Activated T-helper 17 cell treated with anti-CD3 and anti-CD28 coated beads, Interleukin-2, amount 50 U/mL, for 72 hours (primary cell): ENCODE data around the gene EPHA7. TPM values are rescaled to one million over a fixed set of nuclear protein-coding genes. Genes with fewer than 3 reads are reported as not detected.

ENCODE experiments used
- ATAC-seq: fragments of 150-1000 bp; cut with Tn5 transposase; replicated peaks from 2 replicates; pipeline ENCODE4 v1.10.0; 2021; ENCODE audit warnings: mild to moderate bottlenecking, moderate library complexity
- H3K27ac Mint-ChIP-seq: one replicate; pipeline ENCODE4 v1.8.0; 2022; ENCODE audit warnings: mixed read lengths
- H3K27me3 Mint-ChIP-seq: one replicate; pipeline ENCODE4 v1.8.0; 2022; ENCODE audit warnings: mixed read lengths
- H3K36me3 Mint-ChIP-seq: one replicate; pipeline ENCODE4 v1.8.0; 2022; ENCODE audit warnings: low read depth, mild to moderate bottlenecking, mixed read lengths
- H3K4me1 Mint-ChIP-seq: one replicate; pipeline ENCODE4 v1.8.0; 2022; ENCODE audit warnings: mixed read lengths
- H3K4me3 Mint-ChIP-seq: one replicate; pipeline ENCODE4 v1.8.0; 2022; ENCODE audit warnings: mild to moderate bottlenecking, mixed read lengths
- H3K9me3 Mint-ChIP-seq: one replicate; pipeline ENCODE4 v1.8.0; 2022; ENCODE audit warnings: mixed read lengths
- total RNA-seq, 2 donors: library from RNA; stranded (reverse); gene quantifications; one replicate each; pipeline ENCODE4 v1.2.3, GENCODE V29; 2022

The EPHA7 gene
- total RNA-seq: not detected

DNA sequence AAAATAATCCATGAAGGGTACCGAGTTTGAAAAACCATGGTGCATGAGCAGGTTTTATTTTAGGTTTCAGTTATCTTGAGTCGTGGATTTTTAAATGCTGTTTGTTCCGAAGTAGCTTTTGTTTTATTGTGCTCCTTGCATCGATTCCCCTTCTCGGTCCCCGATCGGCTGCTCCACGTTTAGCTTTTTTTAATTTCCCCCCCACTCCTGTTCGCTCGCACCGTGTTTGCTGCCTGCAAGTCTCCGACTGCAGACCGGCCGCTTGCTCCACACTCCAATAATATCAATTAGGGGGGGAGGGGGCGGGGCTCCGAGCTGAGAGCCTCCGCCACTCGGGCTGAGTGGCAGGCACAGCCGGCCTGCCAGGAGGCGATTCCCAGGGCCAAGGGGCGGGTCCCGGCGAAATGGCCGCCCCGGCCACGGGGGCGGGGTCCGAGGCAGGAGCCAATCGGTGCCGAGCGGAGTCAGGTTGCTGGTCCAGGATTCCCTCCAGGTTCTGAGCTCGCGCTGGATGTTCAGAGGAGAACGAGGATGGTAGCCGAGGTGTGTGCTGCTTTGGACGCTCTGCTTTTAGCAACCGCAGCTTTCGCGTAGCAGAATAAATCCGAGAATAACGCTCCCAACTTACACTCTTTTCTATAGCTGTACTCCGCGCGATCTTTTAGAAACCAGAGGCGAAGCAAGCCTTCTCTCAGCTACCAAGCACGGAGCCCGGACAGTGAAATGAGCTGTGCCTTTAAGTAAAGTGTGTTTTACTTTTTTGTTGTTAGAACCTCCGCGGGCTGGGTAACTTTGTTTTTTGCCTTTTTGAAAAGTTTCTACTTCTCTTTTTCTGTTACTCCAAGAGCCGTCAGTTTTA is at the start of gene EPHA7:
EPHA7 (minus strand) TSS at position 256 of the 859 bp plus-strand sequence; CDS start at position 38, 218 bp downstream.
- H3K27ac Mint-ChIP-seq: no peak within 1 kb of the TSS
- H3K27me3 Mint-ChIP-seq: peaks cover 44% of the 10 kb centered on the region
- no peaks in the 10 kb centered on the region for H3K4me1 Mint-ChIP-seq

DNA sequence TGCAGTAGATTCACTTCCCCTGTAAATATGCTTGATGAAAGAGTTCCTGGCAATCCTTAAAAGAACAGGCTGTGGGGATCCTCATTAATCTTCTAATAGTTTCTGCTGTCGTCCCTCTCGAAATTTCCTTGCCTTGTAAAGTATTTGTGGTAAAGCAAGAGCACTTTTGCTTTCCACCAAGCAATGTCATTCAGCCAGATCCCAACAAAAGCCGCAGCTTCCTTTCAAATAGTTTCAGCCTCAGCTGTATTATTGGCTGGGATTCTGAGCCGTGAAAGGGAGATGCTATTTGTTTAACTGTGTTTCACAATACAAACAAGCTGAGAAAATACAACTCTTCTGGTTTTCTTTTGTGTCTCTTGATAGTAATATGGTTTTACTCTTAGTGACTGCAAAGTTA is 48.9 kb upstream of the EPHA7 start:
- peaks cover 14% of the 10 kb centered on the region for H3K9me3 Mint-ChIP-seq
- no peaks in the 10 kb centered on the region for H3K4me1 Mint-ChIP-seq
- no peak overlapping the region for H3K27ac Mint-ChIP-seq
- no peaks in the 10 kb centered on the region for H3K36me3 Mint-ChIP-seq
- no peaks in the 10 kb centered on the region for H3K27me3 Mint-ChIP-seq
- no peak for ATAC-seq
- H3K4me3 Mint-ChIP-seq: no peak overlapping the region

More for the DNA sequence above, at the start of gene EPHA7:
- H3K9me3 Mint-ChIP-seq: no peaks in the 10 kb centered on the region
- ATAC-seq: peak; percentile 69
- no peaks in the 10 kb centered on the region for H3K36me3 Mint-ChIP-seq
- peak within 1 kb of the TSS; percentile 68 for H3K4me3 Mint-ChIP-seq

DNA sequence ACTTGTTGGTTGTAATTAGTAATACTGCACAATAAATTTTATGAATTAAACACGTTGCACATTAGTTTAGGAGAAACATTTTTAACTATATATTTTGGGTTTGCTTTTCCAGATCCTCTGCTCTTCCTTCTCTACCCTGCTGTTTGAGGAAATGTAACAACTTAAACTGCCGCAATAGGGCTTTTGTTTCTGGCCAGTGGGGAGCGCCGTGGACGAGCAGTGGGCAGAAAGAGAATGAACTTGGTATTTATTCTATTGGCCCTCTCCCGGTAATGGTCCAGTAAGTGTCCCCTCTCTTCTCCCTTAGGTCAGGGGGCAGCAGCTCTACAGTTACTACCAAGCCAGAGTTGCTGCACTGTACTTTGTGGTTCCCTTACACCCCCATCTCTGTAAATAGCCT is 35.2 kb upstream of the EPHA7 start:
- Mint-ChIP-seq H3K27me3 (no peaks in the 10 kb centered on the region), H3K4me3 (no peak overlapping the region), H3K4me1 (no peaks in the 10 kb centered on the region), H3K27ac (no peak overlapping the region), H3K36me3 (no peaks in the 10 kb centered on the region), H3K9me3 (peaks cover 15% of the 10 kb centered on the region)
- ATAC-seq: no peak

DNA sequence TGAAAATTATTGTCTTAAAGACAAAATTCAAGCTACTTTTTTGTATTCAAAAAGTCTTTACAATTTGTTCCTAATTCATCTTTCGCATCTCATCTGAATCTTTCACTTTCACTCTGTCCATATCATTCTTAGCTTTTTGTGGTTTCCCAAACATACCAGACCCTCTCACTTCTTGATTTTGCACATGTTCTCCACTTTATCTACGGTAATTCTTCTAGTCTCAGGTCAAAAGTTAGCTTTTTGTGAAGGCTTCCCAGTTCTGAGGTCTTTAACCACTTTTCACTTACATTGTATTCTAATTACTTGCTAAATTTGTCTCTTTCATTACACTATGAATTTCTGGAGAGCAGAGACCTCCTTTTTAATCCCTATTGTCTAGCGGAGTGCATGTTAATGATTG is 34.6 kb upstream of the EPHA7 start:
- no peak overlapping the region for H3K27ac Mint-ChIP-seq
- no peaks in the 10 kb centered on the region for H3K36me3 Mint-ChIP-seq
- no peaks in the 10 kb centered on the region for H3K4me1 Mint-ChIP-seq
- no peaks in the 10 kb centered on the region for H3K27me3 Mint-ChIP-seq
- H3K9me3 Mint-ChIP-seq: peaks cover 14% of the 10 kb centered on the region
- ATAC-seq: no peak
- no peak overlapping the region for H3K4me3 Mint-ChIP-seq

DNA sequence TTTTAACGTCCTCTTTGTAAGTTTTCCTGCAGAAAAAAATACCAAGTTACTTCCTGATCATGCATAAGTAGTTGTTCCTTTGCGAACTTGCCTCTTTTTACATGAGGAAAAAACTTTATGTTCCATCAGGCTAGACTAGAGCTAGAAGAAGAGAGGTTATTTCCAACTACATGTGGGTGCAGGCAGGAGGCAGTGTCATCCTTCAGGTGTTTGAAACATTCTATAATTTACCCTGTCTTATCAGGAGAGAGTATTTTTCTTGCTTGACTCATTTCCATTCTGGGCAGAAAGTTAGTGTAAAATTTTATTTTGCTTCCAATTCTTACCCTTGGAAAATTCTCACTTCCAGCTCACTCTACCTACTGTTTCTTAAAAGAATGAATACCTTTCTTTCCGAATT is 28.5 kb upstream of the EPHA7 start:
- Mint-ChIP-seq H3K4me3 (no peak overlapping the region), H3K9me3 (peaks cover 11% of the 10 kb centered on the region)
- ATAC-seq: no peak

DNA sequence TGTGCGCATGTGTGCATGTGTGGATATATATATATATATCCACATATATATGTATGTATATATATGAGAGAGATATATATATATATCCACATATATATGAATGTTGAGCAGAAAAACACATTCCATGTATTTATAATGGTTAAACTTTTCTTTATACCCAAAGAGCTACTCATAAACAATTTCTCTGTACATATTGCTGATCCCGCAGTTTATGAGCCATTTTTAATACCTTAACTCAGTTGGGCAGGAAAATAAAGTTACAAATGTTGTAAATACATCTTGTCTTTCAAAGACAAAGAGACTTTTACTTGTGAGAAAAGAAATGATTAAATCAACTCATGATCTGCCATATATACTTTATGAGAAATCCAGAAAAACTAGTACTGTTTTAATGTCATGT is 18.1 kb upstream of the EPHA7 start:
- ATAC-seq: no peak
- H3K4me3 Mint-ChIP-seq: no peak overlapping the region
- no peaks in the 10 kb centered on the region for H3K4me1 Mint-ChIP-seq
- no peaks in the 10 kb centered on the region for H3K36me3 Mint-ChIP-seq
- no peaks in the 10 kb centered on the region for H3K27me3 Mint-ChIP-seq
- H3K9me3 Mint-ChIP-seq: peaks cover 8% of the 10 kb centered on the region
- H3K27ac Mint-ChIP-seq: no peak overlapping the region

More for the DNA sequence above, 28.5 kb upstream of the EPHA7 start:
- Mint-ChIP-seq H3K36me3 (no peaks in the 10 kb centered on the region), H3K27me3 (no peaks in the 10 kb centered on the region), H3K4me1 (no peaks in the 10 kb centered on the region), H3K27ac (no peak overlapping the region)

- Mint-ChIP-seq H3K4me1 (no peaks in the 10 kb centered on the region), H3K27ac (no peak overlapping the region), H3K9me3 (peaks cover 11% of the 10 kb centered on the region), H3K27me3 (no peaks in the 10 kb centered on the region), H3K36me3 (no peaks in the 10 kb centered on the region), H3K4me3 (no peak overlapping the region)
- ATAC-seq: no peak
Measured at GRCh38 chr6:93433592-93433991, 14.2 kb upstream of the EPHA7 start.

DNA sequence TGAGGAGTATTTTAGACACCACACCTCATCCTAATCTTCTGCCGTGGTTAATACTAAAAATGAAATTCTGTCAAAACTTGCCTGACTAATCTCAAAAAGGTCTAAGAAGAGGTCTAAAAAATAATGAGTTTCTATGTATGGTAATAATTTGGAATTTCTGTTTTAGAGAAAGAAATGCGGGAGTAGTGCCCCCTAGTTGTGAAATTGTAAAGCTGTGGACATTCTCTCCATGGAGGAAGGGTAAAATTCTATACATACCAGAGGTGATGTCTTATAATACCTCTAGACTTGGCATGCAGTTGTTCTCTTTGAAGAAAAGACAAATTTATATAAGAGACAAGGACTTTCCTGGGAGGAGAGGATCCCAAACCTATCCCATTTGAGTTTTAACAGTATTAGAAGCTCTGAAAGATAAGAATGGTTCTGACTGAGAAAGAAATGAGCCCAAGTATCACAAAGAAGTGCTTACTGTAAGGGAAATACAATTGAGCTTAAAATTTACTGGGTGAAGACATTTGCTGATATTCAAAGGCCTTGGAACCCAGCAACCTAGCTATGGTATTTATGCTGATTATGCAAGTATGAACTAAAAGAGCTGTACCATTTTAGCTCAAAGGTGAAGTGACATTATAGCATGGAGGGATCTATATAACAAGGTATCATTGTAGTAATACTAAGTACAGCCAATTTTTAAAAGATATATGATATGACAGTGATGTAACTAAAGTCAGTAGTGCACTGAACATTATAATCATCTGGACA is 5.1 kb upstream of the EPHA7 start:
- peaks cover 3% of the 10 kb centered on the region for H3K9me3 Mint-ChIP-seq
- H3K4me1 Mint-ChIP-seq: no peaks in the 10 kb centered on the region
- no peak overlapping the region for H3K27ac Mint-ChIP-seq
- no peak for ATAC-seq
- H3K27me3 Mint-ChIP-seq: peaks cover 25% of the 10 kb centered on the region
- no peak overlapping the region for H3K4me3 Mint-ChIP-seq
- no peaks in the 10 kb centered on the region for H3K36me3 Mint-ChIP-seq

- Mint-ChIP-seq H3K4me1 (no peaks in the 10 kb centered on the region), H3K27ac (no peak overlapping the region)
- no peak for ATAC-seq
Measured at GRCh38 chr6:93423542-93423941, 4.2 kb upstream of the EPHA7 start.

DNA sequence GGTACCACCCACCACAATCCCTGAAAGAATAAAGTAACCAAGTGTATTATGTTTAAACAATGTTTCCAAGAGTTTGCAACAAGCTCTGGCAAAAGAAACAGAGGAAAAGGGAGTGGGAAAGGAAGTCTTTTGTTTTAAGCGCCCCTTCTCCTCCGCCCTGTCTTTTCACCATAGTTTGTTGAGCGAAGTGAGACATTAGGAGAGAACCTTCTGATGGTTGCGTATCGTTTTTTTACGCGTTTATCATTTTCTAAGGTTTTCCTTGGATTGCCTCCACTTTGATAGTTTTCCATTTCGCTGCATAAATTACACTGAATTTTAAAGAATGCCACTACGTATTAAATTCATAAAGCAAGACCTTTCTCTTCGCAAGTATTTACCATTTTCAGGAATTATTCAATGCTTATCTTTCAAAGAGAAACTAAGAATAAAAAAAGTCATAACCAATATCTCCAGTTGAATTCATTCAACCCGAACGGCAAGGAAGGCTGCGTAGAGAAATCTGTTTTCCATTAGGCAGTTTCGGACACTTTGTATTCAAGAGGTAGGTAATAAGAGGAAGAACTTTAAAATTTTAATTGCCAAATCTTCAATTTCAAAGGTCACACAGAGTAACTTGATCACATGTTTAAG is 920 bp upstream of the EPHA7 start:
- H3K36me3 Mint-ChIP-seq: no peaks in the 10 kb centered on the region
- H3K27me3 Mint-ChIP-seq: peaks cover 44% of the 10 kb centered on the region
- no peaks in the 10 kb centered on the region for H3K9me3 Mint-ChIP-seq
- no peak overlapping the region for H3K27ac Mint-ChIP-seq
- H3K4me1 Mint-ChIP-seq: no peaks in the 10 kb centered on the region
- no peak for ATAC-seq
- peak overlapping the region; percentile 68 for H3K4me3 Mint-ChIP-seq

More at GRCh38 chr6:93423542-93423941, 4.2 kb upstream of the EPHA7 start:
- Mint-ChIP-seq H3K9me3 (peaks cover 3% of the 10 kb centered on the region), H3K27me3 (peaks cover 29% of the 10 kb centered on the region), H3K4me3 (no peak overlapping the region), H3K36me3 (no peaks in the 10 kb centered on the region)

DNA sequence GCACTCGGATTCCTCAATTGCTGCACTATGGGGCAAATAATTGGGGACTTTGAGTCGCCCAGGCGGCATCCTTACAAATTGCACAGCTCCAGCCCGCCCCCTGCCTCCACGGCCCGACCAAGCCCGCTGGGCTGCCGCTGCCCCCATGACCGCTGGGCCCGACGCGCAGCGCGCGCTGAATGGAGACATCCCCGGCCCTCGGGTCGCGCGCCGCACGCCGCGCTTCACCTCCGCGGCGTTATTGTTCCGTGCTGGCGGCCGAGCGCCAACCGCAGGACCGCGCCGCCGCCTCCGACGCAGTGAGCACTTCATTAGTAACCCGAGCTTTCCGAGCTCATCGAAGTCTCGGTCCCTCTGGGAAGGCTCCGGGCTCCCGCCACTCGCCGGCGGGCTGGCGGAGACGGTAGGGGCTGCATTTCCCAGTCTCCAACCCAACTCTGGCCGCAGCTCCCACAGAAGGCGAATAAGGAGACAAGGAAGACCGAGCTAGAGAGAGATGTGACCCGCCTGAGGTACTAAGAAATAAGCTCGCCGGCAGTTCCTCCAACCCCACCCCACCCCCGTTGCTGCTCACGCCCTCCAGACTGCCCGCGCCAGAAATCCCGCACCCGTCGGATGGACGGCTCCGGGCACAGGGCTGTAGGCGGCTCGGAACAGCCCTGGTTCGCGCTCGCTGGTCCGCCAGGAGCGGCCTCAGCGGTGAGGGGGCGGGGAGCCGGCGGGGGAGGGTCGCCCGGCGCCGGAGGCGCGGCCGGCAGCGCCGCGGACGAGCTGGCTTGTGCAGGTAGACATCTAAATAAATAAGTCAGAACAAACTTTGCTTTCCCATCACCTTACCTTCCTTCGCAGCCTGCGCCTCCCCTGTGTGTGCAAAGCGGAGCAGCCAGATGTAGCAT is 703 bp downstream of the EPHA7 start:
- Mint-ChIP-seq H3K36me3 (no peaks in the 10 kb centered on the region), H3K27me3 (peaks cover 36% of the 10 kb centered on the region)
- no peak for ATAC-seq

GRCh38 chr6:93418033-93418407 is 1.3 kb downstream of the EPHA7 start:
- Mint-ChIP-seq H3K36me3 (no peaks in the 10 kb centered on the region), H3K4me1 (no peaks in the 10 kb centered on the region), H3K27me3 (peaks cover 35% of the 10 kb centered on the region), H3K27ac (no peak overlapping the region), H3K9me3 (no peaks in the 10 kb centered on the region), H3K4me3 (peak overlapping the region; percentile 42)
- ATAC-seq: no peak

More for the DNA sequence above, 703 bp downstream of the EPHA7 start:
- no peaks in the 10 kb centered on the region for H3K9me3 Mint-ChIP-seq
- H3K27ac Mint-ChIP-seq: no peak overlapping the region
- H3K4me3 Mint-ChIP-seq: peak overlapping the region; percentile 68
- no peaks in the 10 kb centered on the region for H3K4me1 Mint-ChIP-seq

DNA sequence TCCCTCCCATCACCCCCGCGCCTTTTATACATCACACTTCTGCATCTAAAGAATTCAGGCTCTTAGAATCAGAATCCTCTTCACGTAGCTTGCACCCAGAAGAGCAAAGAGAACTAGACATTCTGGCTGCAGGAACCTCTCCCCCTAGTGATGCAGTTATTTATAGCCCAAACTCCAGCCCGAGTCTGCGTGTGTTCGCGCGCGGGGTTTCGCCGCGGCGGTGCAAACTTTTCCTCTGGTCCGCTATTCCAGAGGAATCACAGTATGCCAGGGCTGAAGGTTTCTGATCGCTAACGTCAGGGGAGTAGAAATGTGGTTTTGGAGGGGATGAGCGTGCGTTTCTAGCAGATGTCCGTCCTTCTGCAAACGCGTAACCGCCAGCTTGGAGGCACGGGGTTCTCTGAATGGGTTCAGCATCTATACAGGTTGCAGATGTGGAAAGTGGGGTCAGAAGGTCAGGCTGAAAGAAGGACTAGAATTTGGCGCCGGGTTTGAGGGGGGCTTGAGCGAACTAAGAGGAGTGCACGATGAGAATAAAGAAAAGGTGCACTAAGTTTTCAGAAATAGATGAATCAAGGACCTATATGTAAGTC is 1.8 kb downstream of the EPHA7 start:
- peak overlapping the region; percentile 42 for H3K4me3 Mint-ChIP-seq
- no peak overlapping the region for H3K27ac Mint-ChIP-seq
- no peaks in the 10 kb centered on the region for H3K9me3 Mint-ChIP-seq
- peaks cover 35% of the 10 kb centered on the region for H3K27me3 Mint-ChIP-seq
- ATAC-seq: no peak
- H3K4me1 Mint-ChIP-seq: no peaks in the 10 kb centered on the region
- no peaks in the 10 kb centered on the region for H3K36me3 Mint-ChIP-seq
